ENCODE data around the gene MAMLD1. TPM values are rescaled to one million over a fixed set of nuclear protein-coding genes. Genes with fewer than 3 reads are reported as not detected.

MAMLD1 gene
- total and polyA plus RNA-seq, 12 donors: 1.4 to 11.2 (median 6.5) TPM

GRCh38 chrX:150449313-150449712 is 86.2 kb downstream of the MAMLD1 start:
- no peaks in the 10 kb centered on the region for H3K4me1 ChIP-seq (replicated peaks in 1 of 2)
- no peaks in the 10 kb centered on the region for H3K36me3 ChIP-seq (replicated peaks in 1 of 2)
- no peak overlapping the region for H3K4me3 ChIP-seq
- intact Hi-C loops (cut with DNase I): no loop called here
- no peak overlapping the region for H3K27ac ChIP-seq
- TF ChIP-seq, protein P1, sequence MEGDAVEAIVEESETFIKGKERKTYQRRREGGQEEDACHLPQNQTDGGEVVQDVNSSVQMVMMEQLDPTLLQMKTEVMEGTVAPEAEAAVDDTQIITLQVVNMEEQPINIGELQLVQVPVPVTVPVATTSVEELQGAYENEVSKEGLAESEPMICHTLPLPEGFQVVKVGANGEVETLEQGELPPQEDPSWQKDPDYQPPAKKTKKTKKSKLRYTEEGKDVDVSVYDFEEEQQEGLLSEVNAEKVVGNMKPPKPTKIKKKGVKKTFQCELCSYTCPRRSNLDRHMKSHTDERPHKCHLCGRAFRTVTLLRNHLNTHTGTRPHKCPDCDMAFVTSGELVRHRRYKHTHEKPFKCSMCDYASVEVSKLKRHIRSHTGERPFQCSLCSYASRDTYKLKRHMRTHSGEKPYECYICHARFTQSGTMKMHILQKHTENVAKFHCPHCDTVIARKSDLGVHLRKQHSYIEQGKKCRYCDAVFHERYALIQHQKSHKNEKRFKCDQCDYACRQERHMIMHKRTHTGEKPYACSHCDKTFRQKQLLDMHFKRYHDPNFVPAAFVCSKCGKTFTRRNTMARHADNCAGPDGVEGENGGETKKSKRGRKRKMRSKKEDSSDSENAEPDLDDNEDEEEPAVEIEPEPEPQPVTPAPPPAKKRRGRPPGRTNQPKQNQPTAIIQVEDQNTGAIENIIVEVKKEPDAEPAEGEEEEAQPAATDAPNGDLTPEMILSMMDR (IDR thresholded peaks at IDR 0.05): no peak
- no peak for TF ChIP-seq POLR2A (IDR thresholded peaks at IDR 0.05)
- H3K9me3 ChIP-seq (replicated peaks in 1 of 3): no peaks in the 10 kb centered on the region
- no peak for DNase-seq
- peaks cover 5% of the 10 kb centered on the region for H3K27me3 ChIP-seq
- 75 to 93% (median 82%) methylated on average over 2 to 5 of the region's 5 CpGs for WGBS, 4 donors

- H3K27me3 ChIP-seq: peaks cover 5% of the 10 kb centered on the region
- intact Hi-C loops (cut with DNase I): loop anchor here in 1 of 2 donors (10.0 kb wide), 1 partner anchor 56 kb away; no protein-coding TSS in a partner anchor
- no peak overlapping the region for H3K4me3 ChIP-seq
- WGBS, 4 donors: 61 to 79% (median 65%) methylated on average over 5 of the region's 5 CpGs; no CpG with 5 or more reads in 1 of the 4 donors
- no peaks in the 10 kb centered on the region for H3K9me3 ChIP-seq (replicated peaks in 1 of 3)
- no peak overlapping the region for H3K27ac ChIP-seq
- H3K4me1 ChIP-seq (replicated peaks in 1 of 2): no peaks in the 10 kb centered on the region
- H3K36me3 ChIP-seq (replicated peaks in 1 of 2): no peaks in the 10 kb centered on the region
- DNase-seq: no peak
- no peak for TF ChIP-seq POLR2A (IDR thresholded peaks at IDR 0.05)
- TF ChIP-seq, protein P1 (IDR thresholded peaks at IDR 0.05): no peak
Observed at GRCh38 chrX:150450519-150451177, 87.5 kb downstream of the MAMLD1 start.

- 68 to 91% (median 80%) methylated on average over 3 of the region's 3 CpGs for WGBS, 4 donors
- TF ChIP-seq, protein P1 (IDR thresholded peaks at IDR 0.05): no peak
- TF ChIP-seq POLR2A (IDR thresholded peaks at IDR 0.05): no peak
- Histone ChIP-seq H3K27ac (no peak overlapping the region), H3K4me3 (no peak overlapping the region), H3K27me3 (no peaks in the 10 kb centered on the region), H3K9me3 (replicated peaks in 1 of 3) (no peaks in the 10 kb centered on the region), H3K4me1 (replicated peaks in 1 of 2) (no peaks in the 10 kb centered on the region), H3K36me3 (replicated peaks in 1 of 2) (no peaks in the 10 kb centered on the region)
- no peak for DNase-seq
- intact Hi-C loops (cut with DNase I): loop anchor here in 1 of 2 donors (10.0 kb wide), 1 partner anchor 57 kb away; no protein-coding TSS in a partner anchor
Observed at GRCh38 chrX:150451953-150452352, 88.8 kb downstream of the MAMLD1 start.

GRCh38 chrX:150454083-150454482 is 91.0 kb downstream of the MAMLD1 start:
- intact Hi-C loops (cut with DNase I): loop anchor here in 1 of 2 donors (10.0 kb wide), 1 partner anchor 59 kb away; no protein-coding TSS in a partner anchor
- DNase-seq: no peak
- Histone ChIP-seq H3K4me1 (replicated peaks in 1 of 2) (no peaks in the 10 kb centered on the region), H3K27me3 (no peaks in the 10 kb centered on the region), H3K9me3 (replicated peaks in 1 of 3) (no peaks in the 10 kb centered on the region), H3K36me3 (replicated peaks in 1 of 2) (no peaks in the 10 kb centered on the region), H3K4me3 (no peak overlapping the region), H3K27ac (no peak overlapping the region)
- TF ChIP-seq POLR2A (IDR thresholded peaks at IDR 0.05): no peak
- TF ChIP-seq, protein P1 (IDR thresholded peaks at IDR 0.05): no peak
